Trophoblast cell (in vitro differentiated cells and primary cell): Measurements from ENCODE around the gene CELF5.
"Not testable (repeated sequence)": the region's sequence is repeated elsewhere in the genome, so short reads cannot be mapped to it uniquely, and the experiment has no call there.

ENCODE experiments used
- DNase-seq, 2 donors: peaks; one replicate each; pipeline ENCODE4 v3.0.0-alpha.2; 2016
- H2AFZ ChIP-seq: 2 replicates; pipeline ENCODE4 v1.6.1; 2013; ENCODE audit warnings: low read length, moderate library complexity, mild to moderate bottlenecking; ENCODE audit not compliant: insufficient read depth, poor library complexity
- H2AK5ac ChIP-seq: 2 replicates; pipeline ENCODE4 v1.6.1; 2013; ENCODE audit warnings: mild to moderate bottlenecking, low read length
- H2BK120ac ChIP-seq: 2 replicates; pipeline ENCODE4 v1.6.1; 2013; ENCODE audit warnings: low read length, mild to moderate bottlenecking, moderate library complexity; ENCODE audit not compliant: insufficient read depth, poor library complexity
- H2BK12ac ChIP-seq: 2 replicates; pipeline ENCODE4 v1.6.1; 2013; ENCODE audit warnings: mild to moderate bottlenecking, low read length, moderate library complexity
- H2BK5ac ChIP-seq: 2 replicates; pipeline ENCODE4 v1.6.1; 2013; ENCODE audit warnings: low read length, low read depth, moderate library complexity, mild to moderate bottlenecking; ENCODE audit not compliant: poor library complexity
- H3K14ac ChIP-seq: 2 replicates; pipeline ENCODE4 v1.6.1; 2013; ENCODE audit warnings: mild to moderate bottlenecking, low read length
- H3K18ac ChIP-seq: 2 replicates; pipeline ENCODE4 v1.6.1; 2013; ENCODE audit warnings: mild to moderate bottlenecking, low read length
- H3K23ac ChIP-seq: 2 replicates; pipeline ENCODE4 v1.6.1; 2013; ENCODE audit warnings: low read length
- H3K27ac ChIP-seq: 2 replicates; pipeline ENCODE4 v1.5.1; 2013; ENCODE audit warnings: low read depth, mild to moderate bottlenecking, inconsistent platforms, low read length, moderate library complexity
- H3K27me3 ChIP-seq: 2 replicates; pipeline ENCODE4 v1.6.1; 2013; ENCODE audit warnings: inconsistent platforms, mild to moderate bottlenecking, low read length, moderate library complexity; ENCODE audit not compliant: insufficient read depth
- H3K36me3 ChIP-seq, 2 experiments: 1 replicate in 1 of 2; 2 replicates in 1 of 2; pipeline ENCODE4 v1.6.1; 2013; ENCODE audit warnings: low read length in 2 of 2, mild to moderate bottlenecking in 2 of 2, moderate library complexity in 1 of 2; ENCODE audit not compliant: insufficient read depth in 2 of 2, control insufficient read depth in 1 of 2
- H3K4ac ChIP-seq: 2 replicates; pipeline ENCODE4 v1.6.1; 2013; ENCODE audit warnings: low read depth, mild to moderate bottlenecking, low read length, moderate library complexity
- H3K4me1 ChIP-seq, 2 experiments: 1 replicate in 1 of 2; 2 replicates in 1 of 2; pipeline ENCODE4 v1.6.1; 2013; ENCODE audit warnings: low read length in 2 of 2, mild to moderate bottlenecking in 2 of 2, moderate library complexity in 1 of 2; ENCODE audit not compliant: insufficient read depth in 2 of 2, control insufficient read depth in 1 of 2
- H3K4me2 ChIP-seq: 2 replicates; pipeline ENCODE4 v1.6.1; 2013; ENCODE audit warnings: inconsistent platforms, mild to moderate bottlenecking, low read length, moderate library complexity
- H3K4me3 ChIP-seq: 2 replicates; pipeline ENCODE4 v1.5.1; 2013; ENCODE audit warnings: mild to moderate bottlenecking, low read depth, low read length, inconsistent platforms
- H3K79me1 ChIP-seq: one replicate; pipeline ENCODE4 v1.6.1; 2013; ENCODE audit warnings: low read length
- H3K79me2 ChIP-seq: 2 replicates; pipeline ENCODE4 v1.6.1; 2013; ENCODE audit warnings: low read length, mild to moderate bottlenecking; ENCODE audit not compliant: control insufficient read depth, insufficient read depth, poor library complexity
- H3K9ac ChIP-seq: 2 replicates; pipeline ENCODE4 v1.6.1; 2013; ENCODE audit warnings: mild to moderate bottlenecking, low read length
- H3K9me3 ChIP-seq: 2 replicates; pipeline ENCODE4 v1.6.1; 2013; ENCODE audit warnings: low read depth, mild to moderate bottlenecking, control low read depth, inconsistent platforms, low read length; ENCODE audit not compliant: insufficient read depth
- H4K12ac ChIP-seq: 2 replicates; pipeline ENCODE4 v1.6.1; 2013; ENCODE audit warnings: low read depth, mild to moderate bottlenecking, low read length, moderate library complexity
- H4K8ac ChIP-seq: 2 replicates; pipeline ENCODE4 v1.6.1; 2013; ENCODE audit warnings: low read depth, mild to moderate bottlenecking, low read length, moderate library complexity
- H4K91ac ChIP-seq: one replicate; pipeline ENCODE4 v1.6.1; 2013; ENCODE audit warnings: low read depth, mild to moderate bottlenecking, low read length, moderate library complexity
- WGBS: extraction: QIAGEN DNeasy Blood & Tissue Kit; methylation state at CpG from one replicate; pipeline ENCODE4 v1.1.7; 2013; ENCODE audit warnings: missing lambda C conversion rate; ENCODE audit not compliant: insufficient read length, insufficient coverage; ENCODE audit errors: extremely low coverage; 5-methylcytosine and 5-hydroxymethylcytosine counted together

The CELF5 gene

DNA sequence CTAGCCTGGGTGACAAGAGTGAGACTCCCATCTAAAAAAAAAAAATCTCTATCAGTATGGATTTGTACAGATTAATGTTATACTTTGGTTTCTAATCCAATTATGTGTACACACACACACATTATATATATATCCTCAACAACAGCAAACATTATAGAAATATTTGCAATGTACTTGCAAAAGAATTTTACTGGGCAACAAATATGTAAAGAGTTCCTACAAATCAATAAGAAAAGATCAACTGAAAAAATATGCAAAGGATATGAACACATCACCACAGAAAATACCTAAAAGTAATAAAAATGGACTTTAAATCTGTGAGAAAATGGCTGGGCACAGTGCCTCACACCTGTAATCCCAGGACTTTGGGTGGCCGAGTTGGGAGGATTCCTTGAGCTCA is 101.0 kb downstream of the CELF5 start:
- Histone ChIP-seq H3K9me3 (peaks cover 9% of the 10 kb centered on the region), H3K79me1 (no peaks in the 10 kb centered on the region), H3K27me3 (no peaks in the 10 kb centered on the region), H3K18ac (no peak overlapping the region), H3K14ac (no peak overlapping the region), H2AK5ac (no peak overlapping the region), H4K12ac (no peak overlapping the region), H3K4ac (no peak overlapping the region), H3K27ac (no peak overlapping the region), H3K4me3 (no peak overlapping the region), H3K4me1 (no peaks in the 10 kb centered on the region), H2BK12ac (no peak overlapping the region), H3K4me2 (no peak overlapping the region), H3K9ac (no peak overlapping the region), H3K36me3 (no peaks in the 10 kb centered on the region), H4K91ac (no peak overlapping the region), H4K8ac (no peak overlapping the region), H2BK120ac (no peak overlapping the region), H2AFZ (no peak overlapping the region), H2BK5ac (no peak overlapping the region), H3K23ac (no peak overlapping the region), H3K79me2 (no peaks in the 10 kb centered on the region)
- DNase-seq = no peak
- no CpG with 5 or more reads among the region's 1 CpG for WGBS

DNA sequence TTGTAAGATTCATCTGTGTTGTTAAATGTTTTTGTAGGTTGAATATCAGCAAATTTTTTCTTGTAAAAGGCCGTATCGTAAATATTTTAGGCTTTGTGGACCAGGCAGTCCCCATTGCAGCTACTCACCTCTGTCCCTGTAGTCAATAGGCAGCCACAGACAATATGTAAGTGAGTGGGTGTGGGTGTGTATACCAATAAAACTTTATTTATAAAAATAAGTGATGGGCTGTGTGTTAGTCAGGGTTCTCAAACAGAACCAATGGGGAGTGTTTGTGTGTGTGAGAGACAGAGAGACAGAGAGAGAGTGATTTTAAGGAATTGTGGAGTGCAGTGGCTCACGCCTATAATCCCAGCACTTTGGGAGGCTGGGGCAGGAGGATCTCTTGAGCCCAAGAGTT is 104.3 kb downstream of the CELF5 start:
- no peak overlapping the region for H3K27ac ChIP-seq
- H3K4ac ChIP-seq = no peak overlapping the region
- no peaks in the 10 kb centered on the region for H3K36me3 ChIP-seq
- no peak overlapping the region for H3K14ac ChIP-seq
- H3K9ac ChIP-seq = no peak overlapping the region
- H3K79me2 ChIP-seq = no peaks in the 10 kb centered on the region
- no peaks in the 10 kb centered on the region for H3K27me3 ChIP-seq
- WGBS = no CpG with 5 or more reads among the region's 3 CpGs
- no peak overlapping the region for H2AK5ac ChIP-seq
- H4K12ac ChIP-seq = no peak overlapping the region
- no peak overlapping the region for H2BK120ac ChIP-seq
- no peak overlapping the region for H2AFZ ChIP-seq
- no peak overlapping the region for H3K18ac ChIP-seq
- no peak overlapping the region for H3K4me2 ChIP-seq
- H3K9me3 ChIP-seq = peaks cover 5% of the 10 kb centered on the region
- no peak overlapping the region for H2BK12ac ChIP-seq
- DNase-seq = no peak
- no peak overlapping the region for H4K8ac ChIP-seq
- no peaks in the 10 kb centered on the region for H3K4me1 ChIP-seq
- no peak overlapping the region for H3K23ac ChIP-seq
- H2BK5ac ChIP-seq = no peak overlapping the region
- H4K91ac ChIP-seq = no peak overlapping the region
- H3K4me3 ChIP-seq = no peak overlapping the region
- H3K79me1 ChIP-seq = no peaks in the 10 kb centered on the region

DNA sequence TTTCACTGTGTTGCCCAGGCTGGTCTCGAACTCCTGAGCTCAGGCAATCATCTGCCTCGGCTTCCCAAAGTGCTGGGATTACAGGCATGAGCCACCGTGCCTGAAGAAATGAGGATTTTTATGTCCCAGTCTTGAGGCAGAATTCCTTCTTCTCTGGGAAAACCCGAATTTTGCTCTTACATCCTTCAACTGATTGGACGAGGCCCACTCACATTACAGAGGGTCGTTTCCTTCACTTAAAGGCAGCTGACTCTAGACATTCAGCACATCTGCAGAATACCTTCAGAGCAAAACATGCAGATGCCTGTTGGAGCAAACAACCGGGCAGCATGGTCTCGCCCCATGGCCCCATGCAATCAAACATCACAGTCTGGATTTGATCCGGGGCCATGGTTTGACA is 105.6 kb downstream of the CELF5 start:
- Histone ChIP-seq H2AK5ac (no peak overlapping the region), H3K4ac (no peak overlapping the region), H3K79me2 (no peaks in the 10 kb centered on the region), H4K8ac (no peak overlapping the region), H3K79me1 (no peaks in the 10 kb centered on the region), H3K23ac (no peak overlapping the region), H3K4me2 (no peak overlapping the region), H2BK12ac (no peak overlapping the region), H3K27ac (no peak overlapping the region), H2BK5ac (no peak overlapping the region), H2BK120ac (no peak overlapping the region), H3K9me3 (peaks cover 1% of the 10 kb centered on the region), H3K14ac (no peak overlapping the region), H3K9ac (no peak overlapping the region), H3K4me3 (no peak overlapping the region), H4K12ac (no peak overlapping the region), H3K27me3 (no peaks in the 10 kb centered on the region), H3K36me3 (no peaks in the 10 kb centered on the region), H3K4me1 (no peaks in the 10 kb centered on the region), H2AFZ (no peak overlapping the region), H3K18ac (no peak overlapping the region), H4K91ac (no peak overlapping the region)
- DNase-seq = no peak
- no CpG with 5 or more reads among the region's 9 CpGs for WGBS

DNA sequence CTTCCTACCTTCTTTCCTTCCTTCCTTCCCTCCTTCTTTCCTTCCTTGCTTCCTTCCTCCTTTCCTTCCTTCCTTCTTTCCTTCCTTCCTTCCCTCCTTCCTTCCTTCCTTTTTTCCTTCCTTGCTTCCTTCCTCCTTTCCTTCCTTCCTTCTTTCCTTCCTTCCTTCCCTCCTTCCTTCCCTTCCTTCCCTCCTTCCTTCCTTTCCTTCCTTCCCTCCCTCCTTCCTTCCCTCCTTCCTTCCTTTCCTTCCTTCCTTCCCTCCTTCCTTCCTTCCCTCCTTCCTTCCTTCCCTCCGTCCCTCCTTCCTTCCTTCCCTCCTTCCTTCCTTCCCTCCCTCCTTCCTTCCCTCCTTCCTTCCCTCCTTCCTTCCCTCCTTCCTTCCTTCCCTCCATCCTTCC is 107.8 kb downstream of the CELF5 start:
- H3K27me3 ChIP-seq, H3K36me3 ChIP-seq, H3K18ac ChIP-seq, DNase-seq, H2AK5ac ChIP-seq, H3K9ac ChIP-seq, H4K12ac ChIP-seq, H4K8ac ChIP-seq, H3K14ac ChIP-seq, H3K9me3 ChIP-seq, H2BK12ac ChIP-seq, H4K91ac ChIP-seq, H3K4ac ChIP-seq, H3K4me1 ChIP-seq, H3K79me2 ChIP-seq, H2BK120ac ChIP-seq, H3K23ac ChIP-seq, H3K4me3 ChIP-seq, H3K4me2 ChIP-seq, H3K79me1 ChIP-seq, H3K27ac ChIP-seq, H2BK5ac ChIP-seq, H2AFZ ChIP-seq: not testable (repeated sequence)
- WGBS = no CpG with 5 or more reads among the region's 1 CpG
